K562 (cell line): ENCODE results near the gene KPNB1. TPM values are rescaled to one million over a fixed set of nuclear protein-coding genes. Genes with fewer than 3 reads are reported as not detected.
A peak's percentile ranks its signal among the peaks of the same experiment; 100 is the strongest.

Experiments
- ARHGAP35 ChIP-seq: fragments of 450-650 bp; IDR thresholded peaks from 2 replicates; pipeline ENCODE4 v1.6.1; 2018; ENCODE audit not compliant: partially characterized antibody
- BHLHE40 ChIP-seq: IDR thresholded peaks from 2 replicates; pipeline ENCODE4 v1.6.1; 2011; ENCODE audit warnings: low read length, improper control_type of control experiment
- FOXJ3 ChIP-seq: sonication (generic); formaldehyde crosslinking; IDR thresholded peaks from 2 replicates; pipeline ENCODE4 v1.4.0; 2020; ENCODE audit warnings: mild to moderate bottlenecking, missing genetic modification reagents
- HMG20B ChIP-seq: fragments of 250-450 bp; sonication (Bioruptor Pico); IDR thresholded peaks from 2 replicates; pipeline ENCODE4 v1.5.0; 2021; ENCODE audit warnings: mild to moderate bottlenecking
- KAT7 ChIP-seq: sonication (generic); formaldehyde crosslinking; IDR thresholded peaks from 2 replicates; pipeline ENCODE4 v1.8.0; 2022; ENCODE audit warnings: missing genetic modification reagents, mild to moderate bottlenecking, borderline replicate concordance
- PHB ChIP-seq: fragments of 250-450 bp; sonication (Bioruptor Pico); IDR thresholded peaks from 2 replicates; pipeline ENCODE4 v1.5.0; 2021
- PKNOX1 ChIP-seq: fragments of 450-650 bp; IDR thresholded peaks from 2 replicates; pipeline ENCODE4 v1.6.1; 2016
- POLR3G ChIP-seq: IDR thresholded peaks from 2 replicates; pipeline ENCODE4 v1.6.1; 2011; ENCODE audit not compliant: insufficient read length, insufficient replicate concordance; ENCODE audit errors: extremely low read depth
- RAD21 ChIP-seq, 2 experiments: fragments of 250-450 bp in 1 of 2; fragments of 450-650 bp in 1 of 2; sonication (Bioruptor Pico) in 1 of 2; formaldehyde crosslinking in 1 of 2; IDR thresholded peaks in 1 of 2; conservative IDR thresholded peaks in 1 of 2; 2 replicates each; pipeline versions ENCODE4 v1.4.0 to v1.8.0; 2020 to 2022; ENCODE audit warnings: mild to moderate bottlenecking in 2 of 2, moderate library complexity in 1 of 2
- REST ChIP-seq, 2 experiments: fragments of 450-650 bp; formaldehyde crosslinking in 1 of 2; IDR thresholded peaks; 2 replicates each; pipeline versions ENCODE4 v1.4.0 to v1.6.1; 2014 to 2020; ENCODE audit warnings: mild to moderate bottlenecking in 2 of 2, borderline replicate concordance in 1 of 2, low read depth in 1 of 2
- SMARCA5 ChIP-seq: fragments of 450-650 bp; IDR thresholded peaks from 2 replicates; pipeline ENCODE4 v1.6.1; 2016
- SMC3 ChIP-seq: conservative IDR thresholded peaks from 2 replicates; pipeline ENCODE4 v1.6.1; 2011; ENCODE audit warnings: low read depth, low read length, improper control_type of control experiment; ENCODE audit not compliant: insufficient read depth
- VEZF1 ChIP-seq: fragments of 200-800 bp; sonication (Bioruptor generic); IDR thresholded peaks from 2 replicates; pipeline ENCODE4 v1.6.1; 2017; ENCODE audit warnings: missing genetic modification characterization, missing compliant biosample characterization
- ZNF398 ChIP-seq: fragments of 250-450 bp; sonication (Bioruptor Pico); IDR thresholded peaks from 2 replicates; pipeline ENCODE4 v1.8.0; 2021; ENCODE audit warnings: moderate library complexity, mild to moderate bottlenecking, inconsistent platforms
- ZSCAN32 ChIP-seq: fragments of 450-650 bp; formaldehyde crosslinking; IDR thresholded peaks from 2 replicates; pipeline ENCODE4 v1.4.0; 2020; ENCODE audit warnings: mild to moderate bottlenecking, moderate library complexity
- polyA plus RNA-seq, 8 experiments: library from polyadenylated mRNA; depleted of rRNA in 4 of 8; stranded (reverse) in 5 of 8; unstranded in 3 of 8; fragments of >200 nt; fragmentation: Nextera tagmentation in 2 of 8; fragmentation: Illumina TruSeq in 1 of 8; extraction: Ambion mirVana in 2 of 8; extraction: Trizol in 1 of 8; gene quantifications; 2 replicates each; pipeline versions ENCODE4 v1.2.1 to v1.2.3, GENCODE V29; 2011 to 2014; ENCODE audit warnings: inconsistent platforms in 1 of 8, missing spikeins in 1 of 8
- total RNA-seq, 7 experiments: library from RNA; depleted of rRNA in 6 of 7; stranded (reverse); fragments of >200 nt in 6 of 7; fragmentation: Illumina TruSeq in 2 of 7; extraction: Trizol in 2 of 7; gene quantifications; 2 replicates each; pipeline versions ENCODE4 v1.2.1 to v1.2.3, GENCODE V29; 2011 to 2021; ENCODE audit warnings: low replicate concordance in 1 of 7

Gene KPNB1
- total and polyA plus RNA-seq, 9 of the 15 experiments (the other 6 are each of a cell fraction or from before 2014, with no cell fraction given): 154 to 622 (median 354) TPM

- TF ChIP-seq RAD21 (CRISPR knock-in tag; conservative IDR thresholded peaks at IDR 0.05 in 1 of 2, IDR thresholded peaks at IDR 0.05 in 1 of 2): peak; percentile 50 to 68
- TF ChIP-seq PKNOX1: 0 out of 2 replicates have a peak, but pooled peaks have one; percentile 21
- TF ChIP-seq SMC3: peak; percentile 53
- TF ChIP-seq SMARCA5: no peak
- TF ChIP-seq REST (IDR thresholded peaks at IDR 0.05; ENCODE audit: borderline replicate concordance): peak; percentile 15; the same call in 1 of the 2 replicates
- TF ChIP-seq REST (CRISPR knock-in tag; IDR thresholded peaks at IDR 0.05; ENCODE audit: low read depth): no peak
- no peak for TF ChIP-seq ZSCAN32
- TF ChIP-seq ZNF398: no peak
- no peak for TF ChIP-seq KAT7
- no peak for TF ChIP-seq VEZF1 (CRISPR knock-in tag)
- no peak for TF ChIP-seq POLR3G
- no peak for TF ChIP-seq PHB (CRISPR knock-in tag)
- TF ChIP-seq FOXJ3 (CRISPR knock-in tag): no peak
- peak; percentile 34; the same call in 1 of the 2 replicates for TF ChIP-seq BHLHE40
- no peak for TF ChIP-seq HMG20B (CRISPR knock-in tag)
- no peak for TF ChIP-seq ARHGAP35
Observed at GRCh38 chr17:47663912-47664623, 14.3 kb downstream of the KPNB1 start (continued).
